ENCODE results near the gene RALGPS1.

DNA sequence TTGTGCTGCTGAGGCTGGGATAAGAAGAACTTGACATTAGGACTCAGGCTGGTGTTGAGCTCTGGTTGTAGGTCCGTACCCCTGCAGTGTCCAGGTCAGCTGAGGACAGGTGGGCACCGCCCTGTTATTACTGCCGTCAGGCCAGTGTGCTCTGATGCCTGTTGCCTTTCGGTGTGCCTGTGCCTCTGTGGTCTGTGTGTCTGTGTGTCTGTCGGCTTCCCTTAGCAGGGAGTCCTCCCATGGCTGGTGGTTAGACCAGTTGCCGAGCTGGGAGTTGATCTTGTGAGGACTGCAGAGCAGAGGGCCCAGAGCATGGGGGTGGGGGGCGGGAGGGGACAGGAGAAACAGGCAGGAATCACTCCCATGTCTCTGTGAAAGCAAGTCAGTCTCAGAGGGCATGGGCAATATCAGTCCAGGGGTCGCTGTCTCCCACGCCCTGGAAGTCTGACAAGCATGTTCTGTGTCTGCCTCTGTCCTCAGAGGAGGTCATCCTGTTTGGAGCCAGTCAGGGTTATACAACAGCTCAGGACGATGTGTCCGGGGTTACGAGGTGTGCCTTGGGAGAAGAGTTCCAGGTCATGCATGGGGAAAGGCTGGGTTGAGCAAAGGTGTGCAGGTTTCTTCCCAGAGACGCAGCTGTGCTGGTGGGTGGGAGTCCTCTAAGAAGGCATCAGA is 282.7 kb downstream of the RALGPS1 start:
- TF ChIP-seq CTCF (IDR thresholded peaks at IDR 0.05), result no peak
- TF ChIP-seq EP300 (IDR thresholded peaks at IDR 0.05), result no peak
- no peak for TF ChIP-seq POLR2A (IDR thresholded peaks at IDR 0.05)

All from tibial nerve (tissue), 4 donors.